ENCODE data around the gene GALNTL6. TPM values are rescaled to one million over a fixed set of nuclear protein-coding genes. Genes with fewer than 3 reads are reported as not detected.

GALNTL6 gene
- total RNA-seq, result not detected in 2 replicates

DNA sequence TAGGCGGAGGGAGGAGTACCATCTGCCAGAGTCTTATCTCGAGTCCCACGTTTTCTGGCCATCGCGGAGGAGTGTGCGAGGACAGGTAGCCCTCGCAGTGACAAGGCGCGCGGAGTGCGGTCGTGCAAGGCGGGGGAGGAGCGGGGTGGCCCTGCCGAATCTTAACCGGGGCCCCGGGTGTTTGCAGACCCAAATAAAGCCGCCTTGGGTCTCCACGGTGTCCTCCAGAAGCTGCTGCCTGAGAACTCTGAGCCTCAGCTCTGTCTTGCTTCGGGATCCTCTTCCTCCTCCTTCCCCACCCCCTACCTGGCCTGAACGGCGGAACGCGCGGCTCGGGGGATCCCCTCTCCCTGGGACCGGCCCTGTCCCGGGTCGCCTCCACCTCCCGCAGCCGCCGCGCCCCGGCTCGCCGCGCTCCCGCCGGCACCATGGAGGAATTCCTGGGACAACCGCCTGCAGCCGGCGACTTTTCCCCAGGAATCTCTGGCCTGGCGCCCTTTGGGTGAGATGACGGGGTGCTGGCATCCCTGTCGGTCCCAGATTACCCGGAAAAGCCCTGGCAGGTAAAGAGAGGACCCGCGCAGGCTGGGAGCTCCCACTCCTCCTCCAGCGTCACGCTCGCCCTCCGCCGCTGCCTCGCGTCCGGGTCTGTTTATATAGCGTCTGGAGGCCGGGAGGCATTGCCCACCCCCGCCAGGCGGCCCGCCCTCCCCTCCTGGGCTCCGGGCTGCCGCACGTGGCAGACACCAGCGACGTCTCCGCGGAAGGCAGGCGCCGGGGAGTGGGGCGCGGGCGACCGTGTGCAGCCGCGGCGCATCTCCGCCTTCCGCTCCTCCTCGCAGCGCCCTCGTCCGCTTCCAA is at the start of gene GALNTL6:
TSS of gene GALNTL6 (plus strand) at position 740 of the 861 bp plus-strand sequence.

